Measurements from ENCODE around the gene VSNL1. TPM values are rescaled to one million over a fixed set of nuclear protein-coding genes. Genes with fewer than 3 reads are reported as not detected.

VSNL1 gene
- total RNA-seq, 1 experiment from 2014 or later: 9.9 TPM

DNA sequence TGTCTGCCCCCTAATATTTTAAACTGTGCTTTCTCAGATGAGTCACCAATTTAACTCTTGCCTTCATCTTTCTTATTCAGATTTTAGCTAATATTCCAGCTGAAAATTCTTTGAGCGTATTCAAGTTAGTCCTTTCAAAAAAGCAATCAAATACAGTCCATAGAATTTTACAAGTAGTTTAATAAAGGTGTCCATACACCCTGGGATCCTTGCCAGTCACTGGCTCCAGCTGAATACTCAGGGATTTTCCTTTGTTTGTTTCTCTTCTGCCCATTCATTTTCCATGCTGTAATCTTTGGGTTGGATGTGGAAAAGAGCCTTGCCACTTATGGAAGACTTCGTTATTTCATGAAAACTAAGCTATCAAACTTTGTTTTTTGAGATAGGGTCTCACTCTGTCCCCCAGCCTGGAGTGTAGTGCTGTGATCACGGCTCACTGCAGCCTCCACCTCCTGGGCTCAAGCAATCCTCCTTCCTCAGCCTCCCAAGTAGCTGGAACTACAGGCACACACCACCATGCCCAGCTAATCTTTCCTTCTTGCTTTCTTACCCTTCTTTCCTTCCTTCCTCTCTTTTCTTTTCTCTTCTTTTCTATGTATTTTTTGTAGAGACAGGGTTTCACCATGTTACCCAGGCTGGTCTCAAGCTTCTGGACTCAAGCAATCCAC lies 34.0 kb downstream of the VSNL1 start:
- Histone ChIP-seq H3K27me3 (ENCODE audit: insufficient read depth, low read length) (no peaks in the 10 kb centered on the region), H4K8ac (replicated peaks; ENCODE audit: insufficient read length, low read depth, low read length) (no peak overlapping the region), H2AK5ac (ENCODE audit: insufficient read length, low read length) (no peak overlapping the region), H3T11ph (ENCODE audit: low read length) (no peak overlapping the region), H3K79me2 (ENCODE audit: insufficient read depth, low read length) (peaks cover 13% of the 10 kb centered on the region; the same call in 1 of the 2 replicates), H2BK5ac (ENCODE audit: insufficient read length, low read length) (no peak overlapping the region), H4K91ac (ENCODE audit: insufficient read length, low read depth, low read length) (no peak overlapping the region), H2BK15ac (ENCODE audit: low read depth, low read length) (no peak overlapping the region), H3K56ac (ENCODE audit: insufficient read length, low read depth, low read length) (no peak overlapping the region), H4K5ac (ENCODE audit: insufficient read length, low read depth, low read length) (no peak overlapping the region), H2BK12ac (ENCODE audit: insufficient read length, low read depth, low read length) (no peak overlapping the region), H3K4me2 (ENCODE audit: insufficient read depth, insufficient read length, low read length) (no peak overlapping the region), H3K27ac (ENCODE audit: insufficient read length, low read depth, low read length) (no peak overlapping the region), H3K79me1 (ENCODE audit: insufficient read depth, low read depth, low read length, poor library complexity, severe bottlenecking) (peaks cover 2% of the 10 kb centered on the region), H2BK120ac (ENCODE audit: low read depth, low read length, poor library complexity, severe bottlenecking) (no peak overlapping the region), H3K9me3 (ENCODE audit: control insufficient read depth, low read depth, low read length) (no peaks in the 10 kb centered on the region), H3K4ac (ENCODE audit: low read depth, low read length) (no peak overlapping the region), H4K20me1 (ENCODE audit: control insufficient read depth, insufficient read depth, insufficient read length) (no peaks in the 10 kb centered on the region), H3K14ac (ENCODE audit: insufficient read depth, low read length) (no peak overlapping the region), H3K23me2 (ENCODE audit: insufficient read length, low read depth, low read length, poor library complexity, severe bottlenecking) (no peaks in the 10 kb centered on the region), H3K23ac (ENCODE audit: insufficient read length, low read depth, low read length) (no peak overlapping the region), H2AFZ (ENCODE audit: low read length) (no peak overlapping the region), H2BK20ac (ENCODE audit: low read depth, low read length, poor library complexity, severe bottlenecking) (no peak overlapping the region), H3K18ac (ENCODE audit: insufficient read length, low read depth, low read length) (no peak overlapping the region), H3K9ac (ENCODE audit: extremely low read depth, insufficient read length, low read length) (no peak overlapping the region), H3K4me1 (ENCODE audit: insufficient read depth, low read length) (peaks cover 12% of the 10 kb centered on the region)
- Mint-ChIP-seq H3K27ac (peak overlapping the region in 1 of 3 experiments; percentile 83; a peak in 2 of 7 replicates), H3K27me3 (ENCODE audit: low read depth) (no peaks in the 10 kb centered on the region), H3K4me1 (peaks cover 25 to 27% of the 10 kb centered on the region in 2 experiments), H3K36me3 (ENCODE audit: insufficient read depth in 1 of 3, low read depth in 3 of 3) (peaks cover 0 to 7% (median 2%) of the 10 kb centered on the region in 3 experiments; a peak in 4 of 7 replicates), H3K9me3 (no peaks in the 10 kb centered on the region), H3K4me3 (no peak overlapping the region)
- no peak for DNase-seq
- no peak for TF ChIP-seq CTCF (conservative IDR thresholded peaks at IDR 0.05)
- WGBS (ENCODE audit: extremely low coverage, insufficient read length, low lambda C conversion rate): no CpG with 5 or more reads among the region's 3 CpGs
